Measurements from ENCODE around the gene PKIG. TPM values are rescaled to one million over a fixed set of nuclear protein-coding genes. Genes with fewer than 3 reads are reported as not detected.

PKIG gene
- total and polyA plus RNA-seq, 10 of the 15 experiments (the other 5 are each of a cell fraction or from before 2014, with no cell fraction given) = 5.7 to 82.3 (median 39.7) TPM

- H4K20me1 ChIP-seq (ENCODE audit: control insufficient read depth, insufficient read depth) = no peaks in the 10 kb centered on the region
- H3K27ac ChIP-seq (ENCODE audit: control insufficient read depth, insufficient read depth) = no peak overlapping the region
- BruUV-seq (replicated peaks) = no TSS peak
- no peaks in the 10 kb centered on the region for H3K79me2 ChIP-seq (ENCODE audit: control insufficient read depth, insufficient read depth, low read length)
- H3K9me3 ChIP-seq (replicated peaks; ENCODE audit: control insufficient read depth, insufficient read depth, low read length) = no peaks in the 10 kb centered on the region; the same call in 1 of the 3 replicates
- no peak overlapping the region for H3K4me2 ChIP-seq (ENCODE audit: control insufficient read depth, insufficient read depth)
- WGBS (ENCODE audit: insufficient coverage, insufficient replicate concordance, low lambda C conversion rate, missing lambda C conversion rate) = 85% methylated on average over 7 of the region's 7 CpGs
- intact Hi-C loops (cut with micrococcal nuclease; ENCODE audit: unreplicated experiment) (no loop called here), in situ Hi-C loops (cut with MboI) (no loop called here)
- ChIA-PET SMC1A (ENCODE audit: uncharacterized antibody, unreplicated experiment) (no interaction called here), POLR2A (no interaction called here), CTCF (interaction anchor here (0.6 to 1.3 kb wide), 2 partner anchors 52 to 57 kb away, joined by 3 read pairs; no protein-coding TSS in a partner anchor), RAD21 (ENCODE audit: unreplicated experiment) (no interaction called here)
- ATAC-seq (no peak), FAIRE-seq (no peak), DNase-seq (ENCODE audit: low read depth, low spot score) (no peak)
- no peaks in the 10 kb centered on the region for H3K27me3 ChIP-seq (replicated peaks in 1 of 2; ENCODE audit: control insufficient read depth in 2 of 2, insufficient read depth in 2 of 2, low read length in 1 of 2)
- H3K4me1 ChIP-seq (ENCODE audit: control insufficient read depth, insufficient read depth, low read length) = no peaks in the 10 kb centered on the region
- TF ChIP-seq, protein P1, sequence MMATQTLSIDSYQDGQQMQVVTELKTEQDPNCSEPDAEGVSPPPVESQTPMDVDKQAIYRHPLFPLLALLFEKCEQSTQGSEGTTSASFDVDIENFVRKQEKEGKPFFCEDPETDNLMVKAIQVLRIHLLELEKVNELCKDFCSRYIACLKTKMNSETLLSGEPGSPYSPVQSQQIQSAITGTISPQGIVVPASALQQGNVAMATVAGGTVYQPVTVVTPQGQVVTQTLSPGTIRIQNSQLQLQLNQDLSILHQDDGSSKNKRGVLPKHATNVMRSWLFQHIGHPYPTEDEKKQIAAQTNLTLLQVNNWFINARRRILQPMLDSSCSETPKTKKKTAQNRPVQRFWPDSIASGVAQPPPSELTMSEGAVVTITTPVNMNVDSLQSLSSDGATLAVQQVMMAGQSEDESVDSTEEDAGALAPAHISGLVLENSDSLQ (IDR thresholded peaks at IDR 0.05) = no peak
- TF ChIP-seq SUZ12 (IDR thresholded peaks at IDR 0.05; ENCODE audit: unreplicated experiment) (no peak), SIX5 (IDR thresholded peaks at IDR 0.05; ENCODE audit: low read depth, low read length, severe bottlenecking) (no peak), YY1 (IDR thresholded peaks at IDR 0.05; ENCODE audit: low read depth, low read length) (no peak), CBX3 (IDR thresholded peaks at IDR 0.05; ENCODE audit: borderline replicate concordance, low read depth) (no peak), SMC3 (IDR thresholded peaks at IDR 0.05; ENCODE audit: borderline replicate concordance, low read length) (no peak)
- TF ChIP-seq, protein P2, sequence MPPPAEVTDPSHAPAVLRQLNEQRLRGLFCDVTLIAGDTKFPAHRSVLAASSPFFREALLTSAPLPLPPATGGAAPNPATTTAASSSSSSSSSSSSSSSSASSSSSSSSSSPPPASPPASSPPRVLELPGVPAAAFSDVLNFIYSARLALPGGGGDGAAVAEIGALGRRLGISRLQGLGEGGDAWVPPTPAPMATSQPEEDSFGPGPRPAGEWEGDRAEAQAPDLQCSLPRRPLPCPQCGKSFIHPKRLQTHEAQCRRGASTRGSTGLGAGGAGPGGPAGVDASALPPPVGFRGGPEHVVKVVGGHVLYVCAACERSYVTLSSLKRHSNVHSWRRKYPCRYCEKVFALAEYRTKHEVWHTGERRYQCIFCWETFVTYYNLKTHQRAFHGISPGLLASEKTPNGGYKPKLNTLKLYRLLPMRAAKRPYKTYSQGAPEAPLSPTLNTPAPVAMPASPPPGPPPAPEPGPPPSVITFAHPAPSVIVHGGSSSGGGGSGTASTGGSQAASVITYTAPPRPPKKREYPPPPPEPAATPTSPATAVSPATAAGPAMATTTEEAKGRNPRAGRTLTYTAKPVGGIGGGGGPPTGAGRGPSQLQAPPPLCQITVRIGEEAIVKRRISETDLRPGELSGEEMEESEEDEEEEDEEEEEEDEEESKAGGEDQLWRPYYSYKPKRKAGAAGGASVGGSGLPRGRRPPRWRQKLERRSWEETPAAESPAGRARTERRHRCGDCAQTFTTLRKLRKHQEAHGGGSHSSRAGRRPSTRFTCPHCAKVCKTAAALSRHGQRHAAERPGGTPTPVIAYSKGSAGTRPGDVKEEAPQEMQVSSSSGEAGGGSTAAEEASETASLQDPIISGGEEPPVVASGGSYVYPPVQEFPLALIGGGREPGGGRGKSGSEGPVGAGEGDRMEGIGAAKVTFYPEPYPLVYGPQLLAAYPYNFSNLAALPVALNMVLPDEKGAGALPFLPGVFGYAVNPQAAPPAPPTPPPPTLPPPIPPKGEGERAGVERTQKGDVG (CRISPR knock-in tag; IDR thresholded peaks at IDR 0.05) = no peak
- no peak overlapping the region for H3K9ac ChIP-seq (ENCODE audit: control insufficient read depth, insufficient read depth, low read length)
- peaks cover 23 to 30% of the 10 kb centered on the region in 2 experiments for H3K36me3 ChIP-seq (ENCODE audit: control insufficient read depth in 2 of 2, insufficient read depth in 2 of 2, low read length in 1 of 2)
- H3K4me3 ChIP-seq = no peak overlapping the region
- H2AFZ ChIP-seq (ENCODE audit: control insufficient read depth, low read depth, low read length) = no peak overlapping the region
Observed at GRCh38 chr20:44626278-44626677, 43.9 kb downstream of the PKIG start.
